GM23338 (cell line): Measurements from ENCODE around the gene NFIC.

Experiments
- CREB1 ChIP-seq: fragments of 250-450 bp; sonication (Bioruptor Pico); IDR thresholded peaks from 2 replicates; pipeline ENCODE4 v1.5.0; 2020; ENCODE audit warnings: low read depth, mild to moderate bottlenecking, moderate library complexity
- EZH2 ChIP-seq: fragments of 200-600 bp; sonication (generic); IDR thresholded peaks from one replicate; pipeline ENCODE4 v1.8.0; 2017; ENCODE audit warnings: antibody characterized with exemption, mild to moderate bottlenecking, low read depth; ENCODE audit not compliant: unreplicated experiment
- POLR2AphosphoS5 ChIP-seq: IDR thresholded peaks from 2 replicates; pipeline ENCODE4 v1.6.1; 2016; ENCODE audit warnings: antibody characterized with exemption, low read depth
- TF ChIP-seq, protein P1 (sequence below), 2 experiments: fragments of 200-600 bp in 1 of 2; sonication (generic) in 1 of 2; conservative IDR thresholded peaks; 2 replicates each; pipeline versions ENCODE4 v1.5.1 to v1.6.1; 2016 to 2017; ENCODE audit warnings: antibody characterized with exemption in 2 of 2, low read depth in 2 of 2, mild to moderate bottlenecking in 2 of 2, moderate library complexity in 1 of 2
- TF ChIP-seq, protein P2 (sequence below): IDR thresholded peaks from one replicate; pipeline ENCODE4 v1.6.1; 2018; ENCODE audit warnings: antibody characterized with exemption; ENCODE audit not compliant: unreplicated experiment

DNA sequence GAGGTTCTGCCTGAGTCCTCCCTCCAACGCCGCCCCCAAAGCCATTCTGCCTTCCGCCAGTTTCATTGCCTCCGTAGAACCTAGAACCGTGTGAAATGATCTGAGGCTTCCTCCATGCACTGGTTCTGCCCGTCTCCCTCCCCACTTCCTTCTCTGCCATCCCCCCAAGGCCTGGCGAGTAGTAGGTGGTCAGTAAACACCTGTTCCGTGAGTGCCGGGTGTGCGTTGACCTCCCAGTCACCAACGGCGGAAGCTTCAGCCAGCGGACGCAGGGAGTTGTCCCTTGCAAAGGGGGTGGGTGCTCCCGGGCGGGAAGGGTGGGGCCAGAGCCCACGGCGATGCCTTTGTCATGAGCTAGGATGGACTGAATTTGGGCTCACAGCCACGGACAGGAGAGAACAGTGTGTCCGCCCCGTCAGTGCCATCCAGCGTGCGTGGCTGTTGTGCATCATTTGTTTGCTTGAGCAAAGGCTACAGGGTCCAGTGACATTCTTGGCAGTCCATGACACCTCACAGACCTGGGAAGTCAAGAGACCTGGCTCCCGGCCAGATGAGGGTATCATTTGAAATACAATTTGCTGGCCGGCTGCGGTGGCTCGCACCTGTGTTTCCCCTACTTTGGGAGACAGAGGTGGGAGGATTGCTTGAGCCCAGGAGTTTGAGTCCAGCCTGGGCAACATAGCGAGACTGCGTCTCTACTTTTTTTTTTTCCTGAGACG, 43.1 kb downstream of the NFIC start:
- TF ChIP-seq CREB1 (CRISPR knock-in tag) (no peak), EZH2 (no peak), POLR2AphosphoS5 (no peak)
- TF ChIP-seq, protein P1, sequence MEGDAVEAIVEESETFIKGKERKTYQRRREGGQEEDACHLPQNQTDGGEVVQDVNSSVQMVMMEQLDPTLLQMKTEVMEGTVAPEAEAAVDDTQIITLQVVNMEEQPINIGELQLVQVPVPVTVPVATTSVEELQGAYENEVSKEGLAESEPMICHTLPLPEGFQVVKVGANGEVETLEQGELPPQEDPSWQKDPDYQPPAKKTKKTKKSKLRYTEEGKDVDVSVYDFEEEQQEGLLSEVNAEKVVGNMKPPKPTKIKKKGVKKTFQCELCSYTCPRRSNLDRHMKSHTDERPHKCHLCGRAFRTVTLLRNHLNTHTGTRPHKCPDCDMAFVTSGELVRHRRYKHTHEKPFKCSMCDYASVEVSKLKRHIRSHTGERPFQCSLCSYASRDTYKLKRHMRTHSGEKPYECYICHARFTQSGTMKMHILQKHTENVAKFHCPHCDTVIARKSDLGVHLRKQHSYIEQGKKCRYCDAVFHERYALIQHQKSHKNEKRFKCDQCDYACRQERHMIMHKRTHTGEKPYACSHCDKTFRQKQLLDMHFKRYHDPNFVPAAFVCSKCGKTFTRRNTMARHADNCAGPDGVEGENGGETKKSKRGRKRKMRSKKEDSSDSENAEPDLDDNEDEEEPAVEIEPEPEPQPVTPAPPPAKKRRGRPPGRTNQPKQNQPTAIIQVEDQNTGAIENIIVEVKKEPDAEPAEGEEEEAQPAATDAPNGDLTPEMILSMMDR (conservative IDR thresholded peaks at IDR 0.05; ENCODE audit: low read depth in 2 of 2), result no peak
- TF ChIP-seq, protein P2, sequence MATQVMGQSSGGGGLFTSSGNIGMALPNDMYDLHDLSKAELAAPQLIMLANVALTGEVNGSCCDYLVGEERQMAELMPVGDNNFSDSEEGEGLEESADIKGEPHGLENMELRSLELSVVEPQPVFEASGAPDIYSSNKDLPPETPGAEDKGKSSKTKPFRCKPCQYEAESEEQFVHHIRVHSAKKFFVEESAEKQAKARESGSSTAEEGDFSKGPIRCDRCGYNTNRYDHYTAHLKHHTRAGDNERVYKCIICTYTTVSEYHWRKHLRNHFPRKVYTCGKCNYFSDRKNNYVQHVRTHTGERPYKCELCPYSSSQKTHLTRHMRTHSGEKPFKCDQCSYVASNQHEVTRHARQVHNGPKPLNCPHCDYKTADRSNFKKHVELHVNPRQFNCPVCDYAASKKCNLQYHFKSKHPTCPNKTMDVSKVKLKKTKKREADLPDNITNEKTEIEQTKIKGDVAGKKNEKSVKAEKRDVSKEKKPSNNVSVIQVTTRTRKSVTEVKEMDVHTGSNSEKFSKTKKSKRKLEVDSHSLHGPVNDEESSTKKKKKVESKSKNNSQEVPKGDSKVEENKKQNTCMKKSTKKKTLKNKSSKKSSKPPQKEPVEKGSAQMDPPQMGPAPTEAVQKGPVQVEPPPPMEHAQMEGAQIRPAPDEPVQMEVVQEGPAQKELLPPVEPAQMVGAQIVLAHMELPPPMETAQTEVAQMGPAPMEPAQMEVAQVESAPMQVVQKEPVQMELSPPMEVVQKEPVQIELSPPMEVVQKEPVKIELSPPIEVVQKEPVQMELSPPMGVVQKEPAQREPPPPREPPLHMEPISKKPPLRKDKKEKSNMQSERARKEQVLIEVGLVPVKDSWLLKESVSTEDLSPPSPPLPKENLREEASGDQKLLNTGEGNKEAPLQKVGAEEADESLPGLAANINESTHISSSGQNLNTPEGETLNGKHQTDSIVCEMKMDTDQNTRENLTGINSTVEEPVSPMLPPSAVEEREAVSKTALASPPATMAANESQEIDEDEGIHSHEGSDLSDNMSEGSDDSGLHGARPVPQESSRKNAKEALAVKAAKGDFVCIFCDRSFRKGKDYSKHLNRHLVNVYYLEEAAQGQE, result no peak
